GM12878 (cell line): ENCODE measurements around the gene TEX36.

Source experiments
- ATF3 ChIP-seq: IDR thresholded peaks from 2 replicates; pipeline ENCODE4 v1.6.1; 2011; ENCODE audit warnings: low read depth, mild to moderate bottlenecking, low read length, moderate library complexity, borderline replicate concordance; ENCODE audit errors: extremely low read depth
- CREB1 ChIP-seq: IDR thresholded peaks from 2 replicates; pipeline ENCODE4 v1.6.1; 2012; ENCODE audit warnings: low read depth, mild to moderate bottlenecking, inconsistent platforms
- CTCF ChIP-seq, 3 experiments: IDR thresholded peaks in 2 of 3; conservative IDR thresholded peaks in 1 of 3; 2 replicates each; pipeline ENCODE4 v1.5.1; 2011; ENCODE audit warnings: low read depth in 3 of 3, low read length in 3 of 3, mild to moderate bottlenecking in 3 of 3, control low read depth in 2 of 3, moderate library complexity in 2 of 3, inconsistent platforms in 1 of 3, mixed read lengths in 1 of 3; ENCODE audit not compliant: control insufficient read depth in 2 of 3, insufficient read depth in 1 of 3; ENCODE audit errors: extremely low read depth in 1 of 3
- EZH2 ChIP-seq: IDR thresholded peaks from 2 replicates; pipeline ENCODE4 v1.6.1; 2012; ENCODE audit warnings: low read depth, mild to moderate bottlenecking, control low read depth, inconsistent platforms, low read length, borderline replicate concordance; ENCODE audit not compliant: control insufficient read depth
- FOXK2 ChIP-seq: fragments of 450-650 bp; IDR thresholded peaks from 2 replicates; pipeline ENCODE4 v1.6.1; 2017; ENCODE audit warnings: mild to moderate bottlenecking, moderate library complexity
- MAX ChIP-seq: IDR thresholded peaks from 2 replicates; pipeline ENCODE4 v1.6.1; 2012; ENCODE audit warnings: low read depth, low read length, improper control_type of control experiment
- NFYA ChIP-seq: IDR thresholded peaks from 2 replicates; pipeline ENCODE4 v1.6.1; 2011; ENCODE audit warnings: low read depth, mild to moderate bottlenecking, low read length, improper control_type of control experiment, borderline replicate concordance
- POLR2A ChIP-seq: IDR thresholded peaks from 2 replicates; pipeline ENCODE4 v1.6.1; 2011; ENCODE audit warnings: low read depth, mild to moderate bottlenecking, low read length
- REST ChIP-seq: IDR thresholded peaks from 2 replicates; pipeline ENCODE4 v1.6.1; 2012; ENCODE audit warnings: mild to moderate bottlenecking, low read depth, low read length
- SIN3A ChIP-seq: IDR thresholded peaks from 2 replicates; pipeline ENCODE4 v1.6.1; 2012; ENCODE audit warnings: low read depth, low read length, improper control_type of control experiment
- ZNF24 ChIP-seq: fragments of 450-650 bp; IDR thresholded peaks from 2 replicates; pipeline ENCODE4 v1.6.1; 2017; ENCODE audit warnings: antibody characterized with exemption, mild to moderate bottlenecking

DNA sequence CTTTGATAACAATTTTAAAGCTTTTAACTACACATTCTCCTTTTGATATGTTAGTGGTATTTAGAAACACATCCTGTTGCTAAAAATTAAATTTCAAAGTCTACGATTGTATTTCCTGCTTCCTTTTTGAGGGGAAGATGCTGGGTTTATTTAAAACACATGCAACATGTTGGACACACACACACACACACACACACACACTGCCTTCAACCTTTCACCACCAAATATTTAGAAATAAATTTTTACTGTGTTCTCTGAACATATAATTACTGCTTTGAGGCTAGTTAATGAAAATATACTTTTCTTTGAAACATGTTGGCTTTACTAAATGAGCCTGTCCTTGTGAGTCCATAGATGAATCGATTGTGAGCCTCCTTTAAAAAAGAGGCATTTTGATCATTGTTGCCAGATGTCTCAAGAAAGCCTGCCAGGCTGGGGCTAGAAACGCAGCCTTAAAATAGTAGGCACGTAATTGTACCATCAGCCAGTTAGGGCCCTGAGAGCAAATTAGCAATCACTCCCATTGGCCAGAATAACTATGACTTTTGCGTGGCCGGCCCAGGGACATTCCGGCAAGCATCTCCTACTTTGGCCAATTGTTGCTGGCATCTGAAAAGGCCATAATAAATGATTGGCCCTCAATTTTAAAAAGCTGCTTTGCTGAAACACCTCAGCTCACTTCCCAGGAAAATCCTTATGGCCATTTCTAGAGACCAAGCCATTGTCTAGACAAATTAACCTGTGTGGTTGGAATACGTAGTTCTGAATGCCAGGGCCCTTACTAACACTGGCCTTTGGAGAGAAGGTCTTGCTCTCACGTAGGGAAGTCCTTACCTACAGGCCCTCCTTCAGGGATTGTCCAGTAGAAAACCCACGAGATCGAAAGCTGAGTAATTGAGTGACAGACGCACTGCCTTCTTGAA, 9.9 kb upstream of the TEX36 start:
- TF ChIP-seq CREB1 (no peak), POLR2A (no peak), REST (no peak), FOXK2 (no peak), SIN3A (no peak), ATF3 (no peak), EZH2 (no peak), NFYA (no peak), MAX (no peak), CTCF (IDR thresholded peaks at IDR 0.05 in 2 of 3, conservative IDR thresholded peaks at IDR 0.05 in 1 of 3; ENCODE audit: control insufficient read depth in 2 of 3, extremely low read depth in 1 of 3, insufficient read depth in 1 of 3, low read depth in 3 of 3, low read length in 3 of 3) (no peak), ZNF24 (no peak)
